Effector CD8-positive, alpha-beta T cell (primary cell): ENCODE measurements around the gene TMEM273.

Experiments
- DNase-seq: peaks from one replicate; lab custom pipeline; 2025; lab: John Stamatoyannopoulos, UW
- total RNA-seq, 4 experiments: gene quantifications; one replicate each; lab custom pipeline; 2026; lab: John Stamatoyannopoulos, UW

The TMEM273 gene, protein sequence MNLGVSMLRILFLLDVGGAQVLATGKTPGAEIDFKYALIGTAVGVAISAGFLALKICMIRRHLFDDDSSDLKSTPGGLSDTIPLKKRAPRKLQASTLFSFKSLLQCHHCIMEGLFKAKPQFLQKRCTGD
- total RNA-seq = 7.7 to 35.0 (median 23.5) reads per million in 4 experiments

- no peak for DNase-seq
Observed at GRCh38 chr10:49187950-49188761, at the start of gene TMEM273. TSS of gene TMEM273 (minus strand) at chr10:49188391. CDS start at chr10:49188336, 55 bp downstream.

GRCh38 chr10:49237985-49238384 is 49.8 kb upstream of the TMEM273 start:
- DNase-seq = no peak

- no peak for DNase-seq
Observed at GRCh38 chr10:49235392-49235791, 47.2 kb upstream of the TMEM273 start.

DNA sequence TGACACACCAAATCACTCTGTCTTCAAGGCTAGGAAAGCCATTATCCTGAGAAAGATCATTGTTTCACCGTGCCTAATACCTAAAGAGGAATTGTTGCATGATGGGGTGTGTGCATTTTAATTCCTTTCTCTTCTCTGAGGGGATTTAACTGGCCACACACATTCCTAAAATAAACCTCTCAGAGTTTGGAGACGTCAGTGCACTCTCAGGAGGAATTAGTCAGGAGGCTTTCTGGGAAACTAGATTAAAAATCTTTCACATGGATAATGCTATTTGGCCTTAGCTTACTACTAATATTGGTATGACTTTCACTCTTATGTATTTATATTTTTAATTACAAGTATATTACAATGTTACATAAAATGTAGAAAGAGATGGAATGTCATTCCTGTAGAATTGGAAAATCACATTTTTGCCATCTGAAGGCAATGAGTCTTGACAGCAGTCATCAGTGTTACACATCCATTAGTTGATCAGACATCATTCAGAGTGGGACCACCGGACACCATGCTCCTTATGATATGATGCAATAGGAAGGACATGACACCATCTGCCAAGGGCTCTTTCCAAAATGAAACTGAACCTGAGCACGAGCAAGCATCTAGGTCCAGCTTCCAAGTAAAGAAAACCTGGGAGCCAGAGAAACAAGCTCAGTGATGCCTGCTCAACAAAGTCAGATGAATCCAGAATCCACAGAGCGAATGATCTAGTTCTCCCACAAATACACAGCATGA is 43.1 kb upstream of the TMEM273 start:
- DNase-seq = no peak

- DNase-seq = no peak
Observed at GRCh38 chr10:49230004-49230403, 41.8 kb upstream of the TMEM273 start.

- no peak for DNase-seq
Observed at GRCh38 chr10:49228677-49229076, 40.5 kb upstream of the TMEM273 start.

DNA sequence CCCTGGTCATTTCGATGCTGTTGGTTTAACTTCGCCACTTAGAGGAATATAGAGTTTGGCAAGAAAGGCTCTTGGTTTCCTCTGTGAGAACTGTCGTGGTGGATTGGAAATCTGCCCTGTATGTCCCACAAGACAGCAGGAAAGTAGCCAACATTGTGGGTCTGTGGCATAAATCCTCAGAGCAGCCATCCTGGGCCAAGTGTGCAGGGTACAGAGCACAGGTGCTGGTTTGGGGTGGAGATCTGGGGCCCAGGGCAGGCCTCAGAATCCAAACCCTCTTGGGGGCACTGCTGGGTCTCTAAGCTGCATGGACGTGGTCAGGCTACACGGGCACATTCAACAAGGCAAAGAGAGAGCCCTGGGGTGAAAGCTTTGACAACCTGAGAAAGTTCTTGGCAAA is 39.2 kb upstream of the TMEM273 start:
- DNase-seq = no peak

DNA sequence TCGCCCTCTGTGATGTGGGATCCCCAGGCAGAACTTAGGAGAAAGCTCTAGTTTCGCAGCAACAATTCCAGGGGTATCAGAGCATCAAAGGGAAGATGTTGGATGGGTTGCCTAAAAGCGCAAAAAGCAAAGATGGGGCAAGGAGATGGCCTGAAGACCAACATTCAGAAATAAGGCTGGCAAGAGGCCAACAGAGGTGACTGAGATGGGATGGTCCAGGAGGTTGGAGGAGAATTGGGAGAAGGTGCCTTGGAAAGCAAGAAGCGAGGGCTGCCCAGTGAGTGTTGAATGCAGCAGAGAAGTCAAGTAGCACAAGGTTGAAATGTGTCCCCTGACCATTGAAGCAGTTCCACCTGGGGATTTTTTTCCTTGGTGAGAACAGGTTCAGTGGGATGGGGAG is 38.4 kb upstream of the TMEM273 start:
- DNase-seq = no peak

GRCh38 chr10:49225218-49225876 is 37.2 kb upstream of the TMEM273 start:
- DNase-seq = no peak

GRCh38 chr10:49223205-49223604 is 35.0 kb upstream of the TMEM273 start:
- no peak for DNase-seq

DNA sequence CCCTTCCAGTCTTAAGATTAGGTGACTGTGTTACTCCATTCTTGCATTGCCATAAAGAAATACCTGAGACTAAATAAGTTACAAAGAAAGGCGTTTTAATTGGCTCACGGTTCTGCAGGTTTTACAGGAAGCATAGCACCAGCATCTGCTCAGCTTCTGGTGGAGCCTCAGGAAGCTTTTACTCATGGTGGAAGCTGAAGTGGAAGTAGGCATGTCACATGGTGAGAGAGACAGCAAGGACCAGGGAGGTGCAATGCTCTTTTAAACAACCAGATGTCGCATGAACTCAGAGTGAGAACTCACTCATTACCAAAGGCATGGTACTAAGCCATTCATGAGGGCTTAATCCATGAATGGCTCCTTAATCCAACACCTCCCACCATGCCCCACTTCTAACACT is 34.0 kb upstream of the TMEM273 start:
- DNase-seq = no peak

DNA sequence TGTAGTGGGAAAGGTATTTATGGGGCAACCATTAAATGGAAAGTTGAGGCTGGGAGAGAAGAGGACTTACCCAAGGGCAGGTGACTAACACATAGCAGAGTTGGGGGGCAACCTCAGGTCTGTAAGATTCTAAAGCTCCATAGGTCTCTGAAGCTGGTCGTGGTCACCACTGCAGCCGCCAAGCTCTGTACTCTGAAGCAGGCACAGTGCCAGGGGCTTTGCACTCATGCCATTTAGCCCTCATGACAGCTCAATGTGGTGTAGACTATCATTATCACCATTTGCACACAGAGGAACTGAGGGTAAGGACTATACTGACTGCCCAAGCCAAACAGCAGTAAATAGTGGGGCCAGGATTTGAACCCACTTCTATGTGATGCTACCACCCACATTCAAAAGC is 32.5 kb upstream of the TMEM273 start:
- no peak for DNase-seq

DNA sequence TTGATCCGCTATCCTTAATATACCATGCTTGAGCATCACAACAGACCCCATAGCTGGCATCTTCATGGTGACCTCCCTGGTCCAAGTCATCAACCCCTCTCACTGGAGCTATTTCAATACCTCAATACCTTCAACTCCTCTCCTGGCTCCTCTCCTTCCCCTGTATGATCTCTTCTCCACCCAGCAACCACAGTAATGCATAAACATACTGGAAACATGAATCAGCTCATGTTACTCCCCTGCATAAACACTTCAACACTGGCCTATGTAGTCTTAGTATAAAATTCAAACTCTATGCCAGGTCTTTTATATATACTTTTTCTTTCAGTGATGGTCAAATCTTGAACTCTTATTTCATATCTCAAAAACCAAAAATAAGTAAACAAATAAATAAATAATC is 31.8 kb upstream of the TMEM273 start:
- DNase-seq = no peak

DNA sequence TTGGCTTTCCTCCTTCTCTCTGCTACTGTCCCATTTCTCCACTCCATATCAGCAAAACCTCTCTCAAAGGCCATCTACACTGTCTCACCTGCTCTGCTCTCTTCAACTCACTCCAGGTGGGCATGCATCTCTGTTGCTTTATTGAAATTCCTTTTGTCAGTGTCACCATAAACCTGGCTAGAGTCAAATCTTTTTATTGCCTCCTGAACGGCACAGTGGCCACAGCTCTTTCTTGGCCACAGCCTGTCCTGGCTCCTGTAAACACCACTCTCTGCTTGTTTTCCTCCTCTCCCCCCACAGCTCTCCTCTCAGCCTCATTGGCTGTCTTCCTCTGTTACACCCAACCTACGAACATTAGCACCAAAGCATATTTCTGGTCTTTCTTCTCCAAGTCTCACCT is 31.1 kb upstream of the TMEM273 start:
- no peak for DNase-seq

- DNase-seq = no peak
Observed at GRCh38 chr10:49218480-49218879, 30.3 kb upstream of the TMEM273 start.

GRCh38 chr10:49217645-49218044 is 29.5 kb upstream of the TMEM273 start:
- DNase-seq = no peak

DNA sequence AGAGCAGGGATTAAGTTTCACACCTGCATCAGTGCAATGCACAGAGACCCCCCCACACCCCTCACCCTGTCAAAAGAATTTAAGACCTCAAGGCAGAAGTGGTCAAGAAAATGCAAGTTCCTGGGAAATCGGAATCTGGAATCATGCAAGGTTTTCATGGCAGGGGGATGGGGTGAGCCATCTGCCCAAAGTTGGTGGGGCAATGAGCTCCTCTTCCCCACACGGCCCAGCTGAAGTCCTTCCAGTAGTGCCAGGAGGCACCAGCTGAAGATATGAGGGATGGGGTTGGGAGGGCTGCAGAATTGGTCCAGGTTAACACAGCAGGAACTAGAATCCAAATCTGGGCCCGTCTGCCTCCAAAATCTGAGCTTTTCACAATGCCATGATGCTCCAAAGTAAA is 25.0 kb upstream of the TMEM273 start:
- no peak for DNase-seq

GRCh38 chr10:49212783-49213182 is 24.6 kb upstream of the TMEM273 start:
- DNase-seq = no peak

GRCh38 chr10:49212076-49212475 is 23.9 kb upstream of the TMEM273 start:
- DNase-seq = no peak

DNA sequence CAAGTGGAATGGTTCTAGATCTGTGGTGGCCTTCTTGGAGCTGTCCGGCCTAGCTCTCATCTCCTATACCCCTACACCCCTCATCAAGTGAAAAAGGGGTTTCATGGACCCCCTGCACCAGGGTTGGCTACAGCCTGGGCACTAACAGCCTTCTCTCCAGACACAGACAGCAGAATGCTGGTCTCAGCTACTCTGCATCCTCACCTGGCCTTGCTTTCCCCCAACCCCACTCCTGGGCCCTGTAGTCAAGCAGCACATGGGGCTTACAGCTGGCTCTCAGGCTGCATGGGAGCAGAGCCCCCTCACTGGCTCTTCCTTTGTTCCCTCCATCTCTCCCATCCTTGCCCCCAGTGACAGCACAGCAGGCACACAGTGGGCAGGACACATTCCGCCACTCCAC is 20.8 kb upstream of the TMEM273 start:
- no peak for DNase-seq

DNA sequence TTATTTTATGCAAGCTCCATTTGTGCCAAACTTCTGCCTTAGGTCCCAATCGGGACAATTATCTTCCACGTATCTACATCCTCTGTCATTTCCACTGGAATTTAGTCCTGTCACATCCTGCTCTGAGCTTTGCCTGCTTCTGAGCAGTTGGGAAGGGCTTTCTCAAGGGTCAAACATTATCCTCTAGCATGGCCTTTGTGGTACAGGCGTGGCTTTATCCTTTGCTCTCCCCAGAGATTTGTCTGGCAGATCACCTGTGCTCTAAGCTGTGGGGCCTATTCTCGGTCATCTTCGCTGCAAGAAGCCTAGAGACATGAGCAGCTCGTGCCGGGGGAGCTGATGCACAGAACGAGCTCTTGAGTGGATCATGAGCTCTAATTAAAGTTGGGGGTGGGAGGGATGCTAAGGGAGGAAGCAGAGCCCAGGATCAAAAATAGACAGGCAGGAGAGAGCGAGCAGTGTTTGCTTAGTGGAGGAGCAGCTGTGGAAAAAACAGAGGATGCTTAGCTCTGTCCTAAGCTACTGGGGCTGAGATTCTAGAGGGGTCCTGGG is 19.8 kb upstream of the TMEM273 start:
- DNase-seq = no peak

- no peak for DNase-seq
Observed at GRCh38 chr10:49207113-49207512, 18.9 kb upstream of the TMEM273 start.
